ENCODE results near the gene PDE4B.

PDE4B gene

GRCh38 chr1:66422804-66423203, 630.1 kb downstream of the PDE4B start:
- DNase-seq: no peak
- in situ Hi-C loops (cut with HindIII; ENCODE audit: low pct_ligation_motif_present, low sequenced_read_pairs): no loop called here
- Histone ChIP-seq H3K27ac (no peak overlapping the region), H3K4me3 (ENCODE audit: low read depth, low read length) (no peak overlapping the region), H3K36me3 (replicated peaks) (no peaks in the 10 kb centered on the region), H3K27me3 (replicated peaks) (no peaks in the 10 kb centered on the region)
- TF ChIP-seq, protein P1, sequence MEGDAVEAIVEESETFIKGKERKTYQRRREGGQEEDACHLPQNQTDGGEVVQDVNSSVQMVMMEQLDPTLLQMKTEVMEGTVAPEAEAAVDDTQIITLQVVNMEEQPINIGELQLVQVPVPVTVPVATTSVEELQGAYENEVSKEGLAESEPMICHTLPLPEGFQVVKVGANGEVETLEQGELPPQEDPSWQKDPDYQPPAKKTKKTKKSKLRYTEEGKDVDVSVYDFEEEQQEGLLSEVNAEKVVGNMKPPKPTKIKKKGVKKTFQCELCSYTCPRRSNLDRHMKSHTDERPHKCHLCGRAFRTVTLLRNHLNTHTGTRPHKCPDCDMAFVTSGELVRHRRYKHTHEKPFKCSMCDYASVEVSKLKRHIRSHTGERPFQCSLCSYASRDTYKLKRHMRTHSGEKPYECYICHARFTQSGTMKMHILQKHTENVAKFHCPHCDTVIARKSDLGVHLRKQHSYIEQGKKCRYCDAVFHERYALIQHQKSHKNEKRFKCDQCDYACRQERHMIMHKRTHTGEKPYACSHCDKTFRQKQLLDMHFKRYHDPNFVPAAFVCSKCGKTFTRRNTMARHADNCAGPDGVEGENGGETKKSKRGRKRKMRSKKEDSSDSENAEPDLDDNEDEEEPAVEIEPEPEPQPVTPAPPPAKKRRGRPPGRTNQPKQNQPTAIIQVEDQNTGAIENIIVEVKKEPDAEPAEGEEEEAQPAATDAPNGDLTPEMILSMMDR (IDR thresholded peaks at IDR 0.05; ENCODE audit: low read depth, low read length, missing control alignments): no peak
